ENCODE data around the gene VAT1L.

DNA sequence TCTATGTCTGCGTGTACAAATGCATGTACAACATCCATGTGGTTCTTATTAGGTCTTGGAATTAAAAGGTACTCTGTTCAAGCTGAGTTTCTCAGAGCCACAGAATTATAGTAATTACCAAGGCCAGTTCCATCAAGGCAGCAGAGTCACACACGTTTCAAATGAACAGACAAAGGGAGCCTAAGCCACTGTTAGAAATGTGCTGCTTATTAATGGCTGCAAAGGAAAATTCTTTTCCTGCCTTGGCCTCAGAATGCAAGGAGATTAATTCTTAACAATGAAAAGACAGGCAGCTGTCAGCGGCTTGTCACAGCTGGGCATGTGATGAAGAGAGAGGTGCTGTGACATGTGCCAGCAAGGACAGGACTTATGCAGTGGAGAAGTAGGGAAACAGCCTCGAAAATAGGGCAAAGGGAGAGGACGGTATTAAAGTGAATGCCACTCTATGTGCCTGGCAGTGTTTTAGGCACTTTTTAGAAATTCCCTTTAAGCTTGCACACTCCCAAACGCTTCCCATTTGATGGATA is 133.9 kb downstream of the VAT1L start:
- TF ChIP-seq POLR2A (IDR thresholded peaks at IDR 0.05; ENCODE audit: borderline replicate concordance, extremely low read depth, insufficient read depth, insufficient read length) (no peak), YY1 (IDR thresholded peaks at IDR 0.05; ENCODE audit: extremely low read depth, insufficient replicate concordance, low read depth, low read length) (no peak), EZH2phosphoT487 (IDR thresholded peaks at IDR 0.05; ENCODE audit: borderline replicate concordance) (no peak), POLR2AphosphoS5 (IDR thresholded peaks at IDR 0.05; ENCODE audit: low read depth, low read length) (no peak), ZNF274 (IDR thresholded peaks at IDR 0.05; ENCODE audit: low read depth, low read length) (no peak), ELF1 (IDR thresholded peaks at IDR 0.05; ENCODE audit: borderline replicate concordance, low read depth) (no peak), SP1 (IDR thresholded peaks at IDR 0.05; ENCODE audit: low read depth) (no peak), ZFX (IDR thresholded peaks at IDR 0.05) (no peak), EZH2 (IDR thresholded peaks at IDR 0.05) (no peak), EGR1 (IDR thresholded peaks at IDR 0.05; ENCODE audit: low read depth) (no peak)
- TF ChIP-seq, protein P1, sequence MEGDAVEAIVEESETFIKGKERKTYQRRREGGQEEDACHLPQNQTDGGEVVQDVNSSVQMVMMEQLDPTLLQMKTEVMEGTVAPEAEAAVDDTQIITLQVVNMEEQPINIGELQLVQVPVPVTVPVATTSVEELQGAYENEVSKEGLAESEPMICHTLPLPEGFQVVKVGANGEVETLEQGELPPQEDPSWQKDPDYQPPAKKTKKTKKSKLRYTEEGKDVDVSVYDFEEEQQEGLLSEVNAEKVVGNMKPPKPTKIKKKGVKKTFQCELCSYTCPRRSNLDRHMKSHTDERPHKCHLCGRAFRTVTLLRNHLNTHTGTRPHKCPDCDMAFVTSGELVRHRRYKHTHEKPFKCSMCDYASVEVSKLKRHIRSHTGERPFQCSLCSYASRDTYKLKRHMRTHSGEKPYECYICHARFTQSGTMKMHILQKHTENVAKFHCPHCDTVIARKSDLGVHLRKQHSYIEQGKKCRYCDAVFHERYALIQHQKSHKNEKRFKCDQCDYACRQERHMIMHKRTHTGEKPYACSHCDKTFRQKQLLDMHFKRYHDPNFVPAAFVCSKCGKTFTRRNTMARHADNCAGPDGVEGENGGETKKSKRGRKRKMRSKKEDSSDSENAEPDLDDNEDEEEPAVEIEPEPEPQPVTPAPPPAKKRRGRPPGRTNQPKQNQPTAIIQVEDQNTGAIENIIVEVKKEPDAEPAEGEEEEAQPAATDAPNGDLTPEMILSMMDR (IDR thresholded peaks at IDR 0.05 in 2 of 3, conservative IDR thresholded peaks at IDR 0.05 in 1 of 3; ENCODE audit: borderline replicate concordance in 1 of 3, insufficient read depth in 1 of 3, low read depth in 2 of 3, low read length in 2 of 3) = no peak
- TF ChIP-seq, protein P2, sequence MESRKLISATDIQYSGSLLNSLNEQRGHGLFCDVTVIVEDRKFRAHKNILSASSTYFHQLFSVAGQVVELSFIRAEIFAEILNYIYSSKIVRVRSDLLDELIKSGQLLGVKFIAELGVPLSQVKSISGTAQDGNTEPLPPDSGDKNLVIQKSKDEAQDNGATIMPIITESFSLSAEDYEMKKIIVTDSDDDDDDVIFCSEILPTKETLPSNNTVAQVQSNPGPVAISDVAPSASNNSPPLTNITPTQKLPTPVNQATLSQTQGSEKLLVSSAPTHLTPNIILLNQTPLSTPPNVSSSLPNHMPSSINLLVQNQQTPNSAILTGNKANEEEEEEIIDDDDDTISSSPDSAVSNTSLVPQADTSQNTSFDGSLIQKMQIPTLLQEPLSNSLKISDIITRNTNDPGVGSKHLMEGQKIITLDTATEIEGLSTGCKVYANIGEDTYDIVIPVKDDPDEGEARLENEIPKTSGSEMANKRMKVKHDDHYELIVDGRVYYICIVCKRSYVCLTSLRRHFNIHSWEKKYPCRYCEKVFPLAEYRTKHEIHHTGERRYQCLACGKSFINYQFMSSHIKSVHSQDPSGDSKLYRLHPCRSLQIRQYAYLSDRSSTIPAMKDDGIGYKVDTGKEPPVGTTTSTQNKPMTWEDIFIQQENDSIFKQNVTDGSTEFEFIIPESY (IDR thresholded peaks at IDR 0.05; ENCODE audit: extremely low read depth, insufficient replicate concordance, low read length) = no peak
- TF ChIP-seq, protein P3, sequence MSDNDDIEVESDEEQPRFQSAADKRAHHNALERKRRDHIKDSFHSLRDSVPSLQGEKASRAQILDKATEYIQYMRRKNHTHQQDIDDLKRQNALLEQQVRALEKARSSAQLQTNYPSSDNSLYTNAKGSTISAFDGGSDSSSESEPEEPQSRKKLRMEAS (IDR thresholded peaks at IDR 0.05) = no peak
- TF ChIP-seq, protein P4, sequence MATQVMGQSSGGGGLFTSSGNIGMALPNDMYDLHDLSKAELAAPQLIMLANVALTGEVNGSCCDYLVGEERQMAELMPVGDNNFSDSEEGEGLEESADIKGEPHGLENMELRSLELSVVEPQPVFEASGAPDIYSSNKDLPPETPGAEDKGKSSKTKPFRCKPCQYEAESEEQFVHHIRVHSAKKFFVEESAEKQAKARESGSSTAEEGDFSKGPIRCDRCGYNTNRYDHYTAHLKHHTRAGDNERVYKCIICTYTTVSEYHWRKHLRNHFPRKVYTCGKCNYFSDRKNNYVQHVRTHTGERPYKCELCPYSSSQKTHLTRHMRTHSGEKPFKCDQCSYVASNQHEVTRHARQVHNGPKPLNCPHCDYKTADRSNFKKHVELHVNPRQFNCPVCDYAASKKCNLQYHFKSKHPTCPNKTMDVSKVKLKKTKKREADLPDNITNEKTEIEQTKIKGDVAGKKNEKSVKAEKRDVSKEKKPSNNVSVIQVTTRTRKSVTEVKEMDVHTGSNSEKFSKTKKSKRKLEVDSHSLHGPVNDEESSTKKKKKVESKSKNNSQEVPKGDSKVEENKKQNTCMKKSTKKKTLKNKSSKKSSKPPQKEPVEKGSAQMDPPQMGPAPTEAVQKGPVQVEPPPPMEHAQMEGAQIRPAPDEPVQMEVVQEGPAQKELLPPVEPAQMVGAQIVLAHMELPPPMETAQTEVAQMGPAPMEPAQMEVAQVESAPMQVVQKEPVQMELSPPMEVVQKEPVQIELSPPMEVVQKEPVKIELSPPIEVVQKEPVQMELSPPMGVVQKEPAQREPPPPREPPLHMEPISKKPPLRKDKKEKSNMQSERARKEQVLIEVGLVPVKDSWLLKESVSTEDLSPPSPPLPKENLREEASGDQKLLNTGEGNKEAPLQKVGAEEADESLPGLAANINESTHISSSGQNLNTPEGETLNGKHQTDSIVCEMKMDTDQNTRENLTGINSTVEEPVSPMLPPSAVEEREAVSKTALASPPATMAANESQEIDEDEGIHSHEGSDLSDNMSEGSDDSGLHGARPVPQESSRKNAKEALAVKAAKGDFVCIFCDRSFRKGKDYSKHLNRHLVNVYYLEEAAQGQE (IDR thresholded peaks at IDR 0.05; ENCODE audit: low read depth) = no peak
